Hepatocyte (in vitro differentiated cells): ENCODE data around the gene LRBA.

Source experiments
- EZH2 ChIP-seq: fragments of 200-600 bp; sonication (generic); IDR thresholded peaks from 2 replicates; pipeline ENCODE4 v1.6.1; 2016; ENCODE audit warnings: antibody characterized with exemption, mild to moderate bottlenecking, borderline replicate concordance
- EZH2phosphoT487 ChIP-seq: fragments of 200-600 bp; sonication (generic); IDR thresholded peaks from one replicate; pipeline ENCODE4 v1.6.1; 2018; ENCODE audit warnings: antibody characterized with exemption, mild to moderate bottlenecking, low read depth, moderate library complexity; ENCODE audit not compliant: unreplicated experiment, severe bottlenecking
- TF ChIP-seq, protein P1 (sequence below): fragments of 200-600 bp; sonication (generic); IDR thresholded peaks from 2 replicates; pipeline ENCODE4 v1.5.1; 2016; ENCODE audit warnings: antibody characterized with exemption, mild to moderate bottlenecking; ENCODE audit not compliant: poor library complexity

DNA sequence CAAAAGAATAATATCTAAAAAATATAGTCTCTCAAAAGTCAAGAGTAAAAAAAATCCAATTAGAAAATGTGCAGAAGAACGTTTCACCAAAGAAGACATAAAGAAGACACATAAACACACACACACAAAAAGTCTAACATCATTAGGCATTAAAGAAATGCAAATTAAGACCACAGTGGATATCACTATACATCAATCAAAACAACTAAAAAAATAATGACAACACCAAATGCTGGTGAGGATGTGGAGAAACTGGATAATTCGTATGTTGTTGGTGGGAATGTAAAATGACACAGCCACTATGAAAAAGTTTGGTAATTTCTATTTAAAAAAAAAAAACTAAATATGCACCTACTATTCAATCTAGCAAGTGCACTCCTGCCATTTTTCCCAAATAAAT is 66.4 kb downstream of the LRBA start:
- TF ChIP-seq, protein P1, sequence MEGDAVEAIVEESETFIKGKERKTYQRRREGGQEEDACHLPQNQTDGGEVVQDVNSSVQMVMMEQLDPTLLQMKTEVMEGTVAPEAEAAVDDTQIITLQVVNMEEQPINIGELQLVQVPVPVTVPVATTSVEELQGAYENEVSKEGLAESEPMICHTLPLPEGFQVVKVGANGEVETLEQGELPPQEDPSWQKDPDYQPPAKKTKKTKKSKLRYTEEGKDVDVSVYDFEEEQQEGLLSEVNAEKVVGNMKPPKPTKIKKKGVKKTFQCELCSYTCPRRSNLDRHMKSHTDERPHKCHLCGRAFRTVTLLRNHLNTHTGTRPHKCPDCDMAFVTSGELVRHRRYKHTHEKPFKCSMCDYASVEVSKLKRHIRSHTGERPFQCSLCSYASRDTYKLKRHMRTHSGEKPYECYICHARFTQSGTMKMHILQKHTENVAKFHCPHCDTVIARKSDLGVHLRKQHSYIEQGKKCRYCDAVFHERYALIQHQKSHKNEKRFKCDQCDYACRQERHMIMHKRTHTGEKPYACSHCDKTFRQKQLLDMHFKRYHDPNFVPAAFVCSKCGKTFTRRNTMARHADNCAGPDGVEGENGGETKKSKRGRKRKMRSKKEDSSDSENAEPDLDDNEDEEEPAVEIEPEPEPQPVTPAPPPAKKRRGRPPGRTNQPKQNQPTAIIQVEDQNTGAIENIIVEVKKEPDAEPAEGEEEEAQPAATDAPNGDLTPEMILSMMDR = no peak
- TF ChIP-seq EZH2 (no peak), EZH2phosphoT487 (no peak)
